NCI-H2029 treated with DMSO at 0.1 percent for 48 hours (cell line): Measurements from ENCODE around the gene PLPP7.

Experiments used
- DNase-seq: peaks from one replicate; lab custom pipeline; 2025; lab: John Stamatoyannopoulos, UW

The PLPP7 gene

GRCh38 chr9:131303381-131304321 is 14.1 kb downstream of the PLPP7 start:
- no peak for DNase-seq

GRCh38 chr9:131304676-131305355 is 15.3 kb downstream of the PLPP7 start:
- no peak for DNase-seq

GRCh38 chr9:131306397-131307004 is 17.0 kb downstream of the PLPP7 start:
- no peak for DNase-seq

DNA sequence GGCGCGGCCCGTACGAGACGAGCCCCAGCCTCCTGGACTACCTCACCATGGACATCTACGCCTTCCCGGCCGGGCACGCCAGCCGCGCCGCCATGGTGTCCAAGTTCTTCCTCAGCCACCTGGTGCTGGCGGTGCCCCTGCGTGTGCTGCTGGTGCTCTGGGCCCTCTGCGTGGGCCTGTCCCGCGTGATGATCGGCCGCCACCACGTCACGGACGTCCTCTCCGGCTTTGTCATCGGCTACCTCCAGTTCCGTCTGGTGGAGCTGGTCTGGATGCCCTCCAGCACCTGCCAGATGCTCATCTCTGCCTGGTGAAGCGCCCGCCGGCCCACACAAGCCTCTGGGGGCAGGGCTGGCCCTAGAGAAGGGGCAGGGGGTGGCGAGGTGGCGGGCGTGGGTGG is 18.5 kb downstream of the PLPP7 start:
- no peak for DNase-seq

DNA sequence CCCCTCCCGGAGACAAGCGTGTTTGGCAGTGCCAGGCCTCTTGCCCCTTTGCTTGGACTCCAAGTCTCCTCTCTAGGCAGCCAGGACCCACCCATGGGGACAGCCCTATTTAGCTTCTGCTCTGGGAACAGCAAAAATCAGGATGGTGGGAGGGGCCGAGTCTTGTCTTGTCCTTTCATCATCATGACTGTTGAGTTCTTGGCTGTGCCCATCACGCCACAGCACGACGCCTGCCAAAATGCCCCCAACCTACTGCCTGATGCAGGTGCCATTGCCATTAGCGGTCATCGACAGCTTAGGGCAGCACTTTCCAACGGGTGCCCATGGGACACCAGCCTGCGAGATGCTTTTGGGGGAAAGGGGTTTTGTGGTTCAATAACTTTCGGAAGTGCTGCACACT is 18.9 kb downstream of the PLPP7 start:
- DNase-seq: no peak

GRCh38 chr9:131308906-131309529 is 19.5 kb downstream of the PLPP7 start:
- DNase-seq: no peak

- DNase-seq: no peak
Measured at GRCh38 chr9:131309530-131310276, 20.2 kb downstream of the PLPP7 start.

DNA sequence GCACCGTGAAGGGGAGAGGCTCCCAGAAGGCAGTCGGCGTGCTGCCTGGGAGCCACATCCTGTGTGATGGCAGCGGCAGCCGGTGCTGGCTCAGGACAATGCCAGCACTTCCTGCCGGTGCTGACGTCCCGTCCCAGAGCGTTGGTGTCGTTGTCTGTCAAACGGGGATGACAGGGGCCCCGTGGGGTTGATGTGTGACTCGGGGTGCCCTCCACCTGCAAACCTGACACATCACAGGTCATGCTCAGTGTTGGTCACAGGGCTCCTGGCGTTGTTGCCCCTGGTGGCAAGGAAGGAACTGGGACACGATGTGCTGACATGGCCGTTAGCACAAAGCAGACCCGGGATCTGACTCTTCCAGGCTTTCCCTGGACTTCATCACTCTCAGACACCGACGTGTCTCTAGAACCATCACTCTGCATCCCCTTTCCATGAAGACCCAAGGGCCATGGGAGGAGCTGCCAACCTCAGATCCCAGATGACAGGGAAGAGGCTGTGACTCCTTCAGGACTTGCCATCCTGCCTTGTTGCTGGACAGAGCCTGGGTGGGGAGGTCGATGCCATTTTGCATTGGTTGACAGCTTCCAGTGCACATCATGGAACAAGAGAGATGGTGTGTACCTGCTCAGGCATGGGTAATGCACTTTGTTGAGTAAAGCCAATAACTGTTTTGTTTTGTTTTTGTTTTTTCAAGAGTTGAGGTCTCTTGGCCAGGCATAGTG is 21.5 kb downstream of the PLPP7 start:
- no peak for DNase-seq

- no peak for DNase-seq
Measured at GRCh38 chr9:131312246-131312645, 22.7 kb downstream of the PLPP7 start.

- no peak for DNase-seq
Measured at GRCh38 chr9:131312822-131313770, 23.6 kb downstream of the PLPP7 start.

DNA sequence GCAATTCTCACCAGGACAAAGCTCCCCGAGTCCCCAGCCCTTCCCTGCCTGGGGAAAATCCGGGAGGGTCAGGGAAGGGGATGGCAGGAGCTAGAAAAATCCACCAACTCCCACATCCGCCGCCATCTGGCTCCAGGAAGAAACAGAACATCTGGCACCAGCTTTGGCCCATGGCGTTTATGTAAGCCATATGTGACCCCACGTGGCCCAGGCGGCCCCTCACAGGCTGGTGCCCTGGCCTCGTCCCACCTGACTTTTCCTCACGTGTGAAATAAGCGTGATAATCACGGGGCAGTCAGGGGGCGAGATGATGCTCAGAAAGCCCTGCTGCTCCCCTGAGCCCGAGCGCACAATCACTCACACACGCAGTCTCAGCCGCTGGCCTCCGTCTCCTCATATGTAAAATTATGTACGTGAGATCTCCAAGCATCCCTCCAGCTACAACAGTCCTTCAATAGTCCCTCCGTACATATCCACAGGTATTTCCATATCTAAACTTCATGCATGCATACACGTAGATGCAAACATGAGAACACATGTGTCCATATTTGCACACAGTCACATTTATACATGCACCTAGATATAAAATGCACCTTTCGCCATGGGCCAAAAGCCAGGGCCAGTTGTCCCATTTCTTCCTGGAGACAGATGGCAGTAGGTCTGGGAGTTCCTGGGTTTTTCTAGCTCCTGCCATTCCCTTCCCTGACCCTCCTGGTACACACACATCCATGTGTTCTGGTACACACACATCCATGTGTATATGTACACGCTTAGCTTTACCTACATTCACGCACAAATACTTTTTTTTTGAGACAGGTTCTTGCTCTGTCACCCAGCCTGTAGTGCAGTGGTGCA is 28.9 kb downstream of the PLPP7 start:
- DNase-seq: no peak

DNA sequence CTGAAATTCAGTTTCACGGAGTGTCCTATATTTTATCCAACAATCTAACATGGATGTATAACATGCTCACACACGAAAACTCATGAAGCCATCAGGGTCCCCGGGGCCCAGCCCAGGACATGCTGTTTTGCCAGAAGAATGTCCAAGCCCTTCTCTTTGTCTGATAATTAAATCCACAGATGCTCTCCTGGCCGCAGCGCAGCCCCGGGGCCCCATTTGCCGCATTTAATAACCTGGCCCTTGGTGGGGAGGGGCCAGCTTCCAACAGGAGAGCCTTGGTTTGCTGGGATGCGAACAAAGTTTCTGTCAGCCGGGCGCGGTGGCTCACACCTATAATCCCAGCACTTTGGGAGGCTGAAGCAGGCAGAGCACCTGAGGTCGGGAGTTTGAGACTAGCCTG is 30.0 kb downstream of the PLPP7 start:
- DNase-seq: no peak

DNA sequence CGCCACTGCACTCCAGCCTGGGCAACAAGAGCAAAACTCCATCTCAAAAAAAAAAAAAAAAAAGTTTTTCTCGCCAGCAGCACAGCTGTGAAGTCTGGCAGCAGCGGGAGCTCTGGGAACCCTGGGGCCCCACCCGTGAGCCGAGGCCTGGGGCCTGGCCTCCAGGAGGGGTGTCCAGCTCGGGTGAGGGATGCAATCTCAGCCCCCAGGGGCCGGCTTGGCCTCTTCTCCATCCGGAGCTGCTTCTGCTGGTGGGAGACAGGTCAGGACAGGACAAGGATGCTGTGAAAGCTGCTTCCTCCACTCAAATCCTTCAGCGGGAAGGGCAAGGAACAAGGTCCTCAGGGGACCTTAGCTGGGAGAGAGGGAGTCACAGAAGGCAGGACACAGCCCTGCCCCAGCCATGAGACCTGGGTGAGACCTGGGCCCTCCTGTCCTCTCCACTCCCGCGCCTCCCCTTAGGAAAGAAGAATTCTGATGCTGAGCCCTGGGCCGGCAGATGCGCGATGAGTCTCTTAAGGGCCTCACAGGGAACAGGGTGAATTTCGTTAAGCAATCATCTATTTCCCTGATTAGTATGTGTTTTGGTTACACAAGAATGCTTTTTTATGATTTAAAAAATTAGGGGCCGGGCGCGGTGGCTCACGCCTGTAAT is 30.6 kb downstream of the PLPP7 start:
- no peak for DNase-seq

DNA sequence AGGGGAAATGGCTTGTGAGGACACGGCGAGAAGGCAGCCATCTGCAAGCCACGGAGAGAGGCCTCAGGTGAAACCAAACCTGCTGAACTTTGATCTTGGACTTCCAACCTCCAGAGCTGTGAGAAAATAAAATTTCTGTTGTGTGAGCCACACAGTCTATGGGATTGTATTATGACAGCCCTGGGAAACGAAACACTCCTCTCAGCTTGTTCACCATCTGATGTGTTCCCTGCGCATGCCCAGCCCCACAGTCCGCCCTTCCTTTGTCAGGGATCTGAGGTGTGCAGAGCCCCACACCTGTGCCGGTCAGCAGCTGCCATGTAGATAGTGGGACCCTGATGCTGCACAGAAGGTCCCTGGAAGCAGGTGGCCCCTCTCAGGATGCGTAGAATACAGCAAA is 34.1 kb downstream of the PLPP7 start:
- no peak for DNase-seq

DNA sequence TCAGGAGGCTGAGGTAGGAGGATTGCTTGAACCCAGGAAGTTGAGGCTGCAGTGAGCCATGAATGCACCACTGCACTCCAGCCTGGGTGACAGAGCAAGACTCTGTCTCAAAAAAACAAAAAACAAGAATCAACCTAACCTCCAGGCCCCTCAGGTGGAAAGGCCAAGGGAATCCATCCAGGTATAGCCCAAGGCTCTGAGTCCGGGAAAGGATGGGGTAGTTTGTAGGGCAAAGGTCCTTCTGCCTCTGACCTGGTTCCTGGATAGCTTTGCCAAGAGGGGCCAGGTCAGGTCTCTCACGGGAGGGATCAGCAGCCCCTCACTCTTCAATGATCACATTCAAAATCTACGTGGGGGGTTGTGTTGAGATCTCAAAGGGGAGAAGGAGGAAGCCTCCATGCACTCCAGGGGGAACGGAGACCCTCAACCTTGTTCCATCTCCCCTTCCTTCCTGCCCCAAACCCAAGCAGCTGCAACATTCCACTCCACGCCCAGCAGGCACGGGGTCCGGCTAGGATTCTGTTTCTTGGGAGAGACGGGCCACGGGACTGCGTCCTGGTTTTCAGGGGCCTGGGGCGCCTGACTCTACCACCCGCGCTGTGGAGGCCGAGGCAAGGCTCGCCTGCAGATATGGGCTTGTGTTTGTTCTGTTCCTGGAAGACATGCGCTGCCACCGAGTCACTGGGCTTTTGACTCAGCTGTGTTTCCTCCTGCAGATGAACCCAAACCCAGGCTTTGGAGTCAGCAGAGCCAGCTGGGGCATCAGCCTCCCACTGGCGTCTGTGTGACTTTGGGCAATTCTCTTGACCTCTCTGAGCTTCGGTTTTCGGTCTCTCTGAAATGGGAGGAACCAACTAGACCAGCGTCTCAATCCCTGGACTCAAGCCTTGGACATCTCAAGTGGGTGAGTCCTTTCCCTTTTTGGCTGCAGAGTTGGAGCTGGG is 35.5 kb downstream of the PLPP7 start:
- no peak for DNase-seq

DNA sequence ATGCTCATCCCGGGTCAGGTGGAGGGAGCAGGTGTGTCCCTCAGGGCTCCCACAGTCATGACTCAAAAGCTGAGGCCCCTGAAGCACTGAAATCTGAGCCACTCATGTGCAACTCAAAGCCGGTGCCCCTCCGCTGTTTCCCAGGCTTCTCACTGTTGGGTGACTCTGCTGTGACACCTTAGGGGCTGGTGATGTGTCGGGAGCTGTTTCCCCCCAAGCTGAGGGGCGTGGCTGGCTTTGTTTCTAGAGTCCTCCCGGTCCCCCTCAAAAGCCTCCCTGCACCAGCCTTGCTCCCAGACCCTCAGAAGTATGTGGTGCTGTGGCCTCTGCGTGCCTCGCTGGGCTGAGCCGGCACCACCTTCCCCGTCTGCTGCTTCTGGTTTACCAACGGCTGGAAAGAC is 39.7 kb downstream of the PLPP7 start:
- no peak for DNase-seq
